ENCODE results near the gene STAG3. TPM values are rescaled to one million over a fixed set of nuclear protein-coding genes. Genes with fewer than 3 reads are reported as not detected.

The STAG3 gene
- polyA plus RNA-seq, 6 donors from 2014 or later, result 97.1 to 221 (median 129) TPM

Other genes starting within 250 kb of the STAG3 start
- gene GJC3, start 248.3 kb upstream of the STAG3 start, polyA plus RNA-seq (ENCODE audit: low read depth in 6 of 6), result not detected
- not detected for gene AZGP1, start 201.9 kb upstream of the STAG3 start, polyA plus RNA-seq (ENCODE audit: low read depth in 6 of 6)
- 10 to 100 TPM; 14.7 to 54.3 (median 36.7) TPM for gene ZKSCAN1, start 162.3 kb upstream of the STAG3 start, polyA plus RNA-seq (ENCODE audit: low read depth in 6 of 6)
- gene ZSCAN21, start 128.1 kb upstream of the STAG3 start, polyA plus RNA-seq (ENCODE audit: low read depth in 6 of 6), result 1 to 10 TPM; 4.7 to 9.8 (median 5.7) TPM
- 10 to 100 TPM; 14.6 to 34.4 (median 21.8) TPM for gene ZNF3, start 96.2 kb upstream of the STAG3 start, polyA plus RNA-seq (ENCODE audit: low read depth in 6 of 6)
- 100 to 1,000 TPM; 109 to 249 (median 128) TPM for gene COPS6, start 88.9 kb upstream of the STAG3 start, polyA plus RNA-seq (ENCODE audit: low read depth in 6 of 6)
- gene MCM7, start 76.5 kb upstream of the STAG3 start, polyA plus RNA-seq (ENCODE audit: low read depth in 6 of 6), result 10 to 100 TPM; 39.0 to 59.9 (median 47.1) TPM
- gene AP4M1, start 76.3 kb upstream of the STAG3 start, polyA plus RNA-seq (ENCODE audit: low read depth in 6 of 6), result 1 to 10 TPM; 3.3 to 6.8 (median 5.6) TPM
- 10 to 100 TPM; 16.8 to 32.2 (median 21.6) TPM for gene TAF6, start 58.6 kb upstream of the STAG3 start, polyA plus RNA-seq (ENCODE audit: low read depth in 6 of 6)
- gene CNPY4, start 58.3 kb upstream of the STAG3 start, polyA plus RNA-seq (ENCODE audit: low read depth in 6 of 6), result 1 to 10 TPM in 5 of 6 donors, not detected in 1; 4.9 to 8.6 (median 5.8) TPM
- 1 to 10 TPM; 1.7 to 4.2 (median 2.4) TPM for gene MBLAC1, start 51.0 kb upstream of the STAG3 start, polyA plus RNA-seq (ENCODE audit: low read depth in 6 of 6)
- 100 to 1,000 TPM; 407 to 579 (median 480) TPM for gene LAMTOR4, start 29.0 kb upstream of the STAG3 start, polyA plus RNA-seq (ENCODE audit: low read depth in 6 of 6)
- gene TRAPPC14, start 19.2 kb upstream of the STAG3 start, polyA plus RNA-seq (ENCODE audit: low read depth in 6 of 6), result 1 to 10 TPM; 2.0 to 9.1 (median 3.3) TPM
- gene GAL3ST4, start 9.3 kb upstream of the STAG3 start, polyA plus RNA-seq (ENCODE audit: low read depth in 6 of 6), result under 1 TPM in 5 of 6 donors, not detected in 1; 0.13 to 0.40 (median 0.23) TPM
- gene GPC2, start 537 bp upstream of the STAG3 start, polyA plus RNA-seq (ENCODE audit: low read depth in 6 of 6), result under 1 TPM in 4 of 6 donors, not detected in 2; 0.18 to 0.84 (median 0.28) TPM
- 10 to 100 TPM; 37.5 to 67.4 (median 56.4) TPM for gene PVRIG, start 42.0 kb downstream of the STAG3 start, polyA plus RNA-seq (ENCODE audit: low read depth in 6 of 6)
- gene SPDYE3, start 129.8 kb downstream of the STAG3 start, polyA plus RNA-seq (ENCODE audit: low read depth in 6 of 6), result 10 to 100 TPM in 1 of 6 donors, 1 to 10 TPM in 5; 5.0 to 10.3 (median 8.5) TPM
- gene PILRB, start 180.2 kb downstream of the STAG3 start, polyA plus RNA-seq (ENCODE audit: low read depth in 6 of 6), result 10 to 100 TPM in 2 of 6 donors, 1 to 10 TPM in 4; 3.5 to 28.7 (median 7.0) TPM
- gene PILRA, start 195.6 kb downstream of the STAG3 start, polyA plus RNA-seq (ENCODE audit: low read depth in 6 of 6), result 1 to 10 TPM in 1 of 6 donors, under 1 TPM in 4, not detected in 1; 0.53 to 1.8 (median 0.53) TPM

All from naive B cell (primary cell).